WTC11 (cell line): ENCODE data around the gene APOBEC3H. TPM values are rescaled to one million over a fixed set of nuclear protein-coding genes. Genes with fewer than 3 reads are reported as not detected.

Source experiments
- CBFB ChIP-seq: sonication (generic); formaldehyde crosslinking; IDR thresholded peaks from 2 replicates; pipeline ENCODE4 v1.8.1; 2022; ENCODE audit warnings: mild to moderate bottlenecking, low read depth, missing genetic modification reagents
- CREM ChIP-seq: sonication (generic); formaldehyde crosslinking; IDR thresholded peaks from 2 replicates; pipeline ENCODE4 v1.8.1; 2022; ENCODE audit warnings: mild to moderate bottlenecking, missing genetic modification reagents, moderate library complexity
- FOXJ3 ChIP-seq: sonication (generic); formaldehyde crosslinking; IDR thresholded peaks from 2 replicates; pipeline ENCODE4 v1.9.0; 2021; ENCODE audit warnings: missing genetic modification reagents, mild to moderate bottlenecking, borderline replicate concordance
- GRHL2 ChIP-seq: fragments of 250-450 bp; sonication (Bioruptor Pico); IDR thresholded peaks from 2 replicates; pipeline ENCODE4 v1.8.0; 2022; ENCODE audit warnings: mild to moderate bottlenecking, moderate library complexity; ENCODE audit not compliant: insufficient replicate concordance, severe bottlenecking
- HMGA2 ChIP-seq: fragments of 250-450 bp; sonication (Bioruptor Pico); IDR thresholded peaks from 2 replicates; pipeline ENCODE4 v1.4.0; 2021; ENCODE audit warnings: mild to moderate bottlenecking, moderate library complexity
- IRF1 ChIP-seq: sonication (generic); formaldehyde crosslinking; IDR thresholded peaks from 2 replicates; pipeline ENCODE4 v1.8.0; 2023; ENCODE audit warnings: missing genetic modification reagents
- IRF2 ChIP-seq: sonication (generic); formaldehyde crosslinking; IDR thresholded peaks from 2 replicates; pipeline ENCODE4 v1.8.0; 2022; ENCODE audit warnings: low read depth, missing genetic modification reagents, borderline replicate concordance
- JAZF1 ChIP-seq: fragments of 250-450 bp; sonication (Bioruptor Pico); IDR thresholded peaks from 2 replicates; pipeline ENCODE4 v1.9.0; 2021; ENCODE audit warnings: moderate library complexity, mild to moderate bottlenecking, inconsistent platforms
- KAT7 ChIP-seq: sonication (generic); formaldehyde crosslinking; IDR thresholded peaks from 2 replicates; pipeline ENCODE4 v1.8.1; 2023; ENCODE audit warnings: missing genetic modification reagents, mild to moderate bottlenecking, borderline replicate concordance
- NFATC4 ChIP-seq: fragments of 250-450 bp; sonication (Bioruptor Pico); IDR thresholded peaks from 2 replicates; pipeline ENCODE4 v1.9.0; 2021; ENCODE audit warnings: mild to moderate bottlenecking
- NFYB ChIP-seq: sonication (generic); formaldehyde crosslinking; conservative IDR thresholded peaks from 2 replicates; pipeline ENCODE4 v1.8.0; 2022; ENCODE audit warnings: low read depth, missing genetic modification reagents
- NR2C2 ChIP-seq: sonication (generic); formaldehyde crosslinking; IDR thresholded peaks from 2 replicates; pipeline ENCODE4 v1.8.0; 2022; ENCODE audit warnings: mild to moderate bottlenecking, missing genetic modification reagents
- NR3C1 ChIP-seq: sonication (generic); formaldehyde crosslinking; conservative IDR thresholded peaks from 2 replicates; pipeline ENCODE4 v1.8.1; 2023; ENCODE audit warnings: low read depth, mild to moderate bottlenecking, missing genetic modification reagents
- OVOL2 ChIP-seq: fragments of 250-450 bp; sonication (Bioruptor Pico); IDR thresholded peaks from 2 replicates; pipeline ENCODE4 v1.9.0; 2021; ENCODE audit warnings: mild to moderate bottlenecking, borderline replicate concordance
- PRDM15 ChIP-seq: sonication (generic); formaldehyde crosslinking; IDR thresholded peaks from 2 replicates; pipeline ENCODE4 v1.8.0; 2022; ENCODE audit warnings: missing genetic modification reagents
- TCF7 ChIP-seq: sonication (generic); formaldehyde crosslinking; IDR thresholded peaks from 2 replicates; pipeline ENCODE4 v1.8.0; 2022; ENCODE audit warnings: mild to moderate bottlenecking, low read depth, missing genetic modification reagents, moderate library complexity
- TP53 ChIP-seq: sonication (generic); formaldehyde crosslinking; IDR thresholded peaks from 2 replicates; pipeline ENCODE4 v1.8.1; 2023; ENCODE audit warnings: mild to moderate bottlenecking, missing genetic modification reagents
- ZNF219 ChIP-seq: sonication (generic); formaldehyde crosslinking; IDR thresholded peaks from 2 replicates; pipeline ENCODE4 v1.8.0; 2023; ENCODE audit warnings: missing genetic modification reagents, mild to moderate bottlenecking, borderline replicate concordance
- ZNF232 ChIP-seq: sonication (generic); formaldehyde crosslinking; IDR thresholded peaks from 2 replicates; pipeline ENCODE4 v1.8.0; 2022; ENCODE audit warnings: mild to moderate bottlenecking, missing genetic modification reagents
- ZNF423 ChIP-seq: fragments of 250-450 bp; sonication (Bioruptor Pico); IDR thresholded peaks from 2 replicates; pipeline ENCODE4 v2.1.2; 2022; ENCODE audit warnings: mild to moderate bottlenecking, moderate library complexity
- ZNF671 ChIP-seq: fragments of 250-450 bp; sonication (Bioruptor Pico); IDR thresholded peaks from 2 replicates; pipeline ENCODE4 v1.8.0; 2021; ENCODE audit warnings: mild to moderate bottlenecking
- total RNA-seq: library from RNA; stranded (reverse); gene quantifications from 3 replicates; pipeline ENCODE4 v1.2.3, GENCODE V29; 2021
- TF ChIP-seq, protein P1 (sequence below): sonication (generic); formaldehyde crosslinking; IDR thresholded peaks from 2 replicates; pipeline ENCODE4 v1.8.1; 2023; ENCODE audit warnings: mild to moderate bottlenecking, missing genetic modification reagents
- TF ChIP-seq, protein P2 (sequence below): sonication (generic); formaldehyde crosslinking; IDR thresholded peaks from 2 replicates; pipeline ENCODE4 v1.8.1; 2022; ENCODE audit warnings: low read depth, missing genetic modification reagents, borderline replicate concordance
- TF ChIP-seq, protein P3 (sequence below): fragments of 200-600 bp; IDR thresholded peaks from 2 replicates; pipeline ENCODE4 v1.8.0; 2022; ENCODE audit warnings: antibody characterized with exemption
- TF ChIP-seq, protein P4 (sequence below): sonication (generic); formaldehyde crosslinking; IDR thresholded peaks from 2 replicates; pipeline ENCODE4 v1.8.0; 2022; ENCODE audit warnings: mild to moderate bottlenecking, missing genetic modification reagents
- TF ChIP-seq, protein P5 (sequence below): sonication (generic); formaldehyde crosslinking; IDR thresholded peaks from 2 replicates; pipeline ENCODE4 v1.8.1; 2022; ENCODE audit warnings: low read depth, mild to moderate bottlenecking, moderate library complexity, missing genetic modification reagents, borderline replicate concordance
- TF ChIP-seq, protein P6 (sequence below): sonication (generic); formaldehyde crosslinking; IDR thresholded peaks from 2 replicates; pipeline ENCODE4 v1.8.0; 2022; ENCODE audit warnings: mild to moderate bottlenecking, missing genetic modification reagents
- TF ChIP-seq, protein P7 (sequence below): fragments of 250-450 bp; sonication (Bioruptor Pico); IDR thresholded peaks from 2 replicates; pipeline ENCODE4 v1.8.0; 2021; ENCODE audit warnings: mild to moderate bottlenecking

The APOBEC3H gene
- total RNA-seq, 1 experiment from 2014 or later = 0.42 TPM

- TF ChIP-seq, protein P1, sequence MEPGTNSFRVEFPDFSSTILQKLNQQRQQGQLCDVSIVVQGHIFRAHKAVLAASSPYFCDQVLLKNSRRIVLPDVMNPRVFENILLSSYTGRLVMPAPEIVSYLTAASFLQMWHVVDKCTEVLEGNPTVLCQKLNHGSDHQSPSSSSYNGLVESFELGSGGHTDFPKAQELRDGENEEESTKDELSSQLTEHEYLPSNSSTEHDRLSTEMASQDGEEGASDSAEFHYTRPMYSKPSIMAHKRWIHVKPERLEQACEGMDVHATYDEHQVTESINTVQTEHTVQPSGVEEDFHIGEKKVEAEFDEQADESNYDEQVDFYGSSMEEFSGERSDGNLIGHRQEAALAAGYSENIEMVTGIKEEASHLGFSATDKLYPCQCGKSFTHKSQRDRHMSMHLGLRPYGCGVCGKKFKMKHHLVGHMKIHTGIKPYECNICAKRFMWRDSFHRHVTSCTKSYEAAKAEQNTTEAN = no peak
- TF ChIP-seq KAT7 (CRISPR knock-in tag) (no peak), NR3C1 (CRISPR knock-in tag) (no peak), NFYB (CRISPR knock-in tag) (no peak), NFATC4 (CRISPR knock-in tag) (no peak), TCF7 (CRISPR knock-in tag) (no peak), NR2C2 (no peak), IRF1 (CRISPR knock-in tag) (0 out of 2 replicates have a peak, but pooled peaks have one; percentile 37), CBFB (CRISPR knock-in tag) (no peak), ZNF219 (CRISPR knock-in tag) (no peak), TP53 (CRISPR knock-in tag) (no peak), ZNF423 (CRISPR knock-in tag) (no peak), OVOL2 (CRISPR knock-in tag) (no peak), CREM (CRISPR knock-in tag) (no peak), GRHL2 (CRISPR knock-in tag) (no peak), FOXJ3 (CRISPR knock-in tag) (no peak), JAZF1 (CRISPR knock-in tag) (no peak), HMGA2 (CRISPR knock-in tag) (no peak), ZNF232 (CRISPR knock-in tag) (0 out of 2 replicates have a peak, but pooled peaks have one; percentile 22), PRDM15 (CRISPR knock-in tag) (no peak), IRF2 (CRISPR knock-in tag) (no peak), ZNF671 (no peak)
- TF ChIP-seq, protein P2, sequence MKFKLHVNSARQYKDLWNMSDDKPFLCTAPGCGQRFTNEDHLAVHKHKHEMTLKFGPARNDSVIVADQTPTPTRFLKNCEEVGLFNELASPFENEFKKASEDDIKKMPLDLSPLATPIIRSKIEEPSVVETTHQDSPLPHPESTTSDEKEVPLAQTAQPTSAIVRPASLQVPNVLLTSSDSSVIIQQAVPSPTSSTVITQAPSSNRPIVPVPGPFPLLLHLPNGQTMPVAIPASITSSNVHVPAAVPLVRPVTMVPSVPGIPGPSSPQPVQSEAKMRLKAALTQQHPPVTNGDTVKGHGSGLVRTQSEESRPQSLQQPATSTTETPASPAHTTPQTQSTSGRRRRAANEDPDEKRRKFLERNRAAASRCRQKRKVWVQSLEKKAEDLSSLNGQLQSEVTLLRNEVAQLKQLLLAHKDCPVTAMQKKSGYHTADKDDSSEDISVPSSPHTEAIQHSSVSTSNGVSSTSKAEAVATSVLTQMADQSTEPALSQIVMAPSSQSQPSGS (CRISPR knock-in tag) = no peak
- TF ChIP-seq, protein P3, sequence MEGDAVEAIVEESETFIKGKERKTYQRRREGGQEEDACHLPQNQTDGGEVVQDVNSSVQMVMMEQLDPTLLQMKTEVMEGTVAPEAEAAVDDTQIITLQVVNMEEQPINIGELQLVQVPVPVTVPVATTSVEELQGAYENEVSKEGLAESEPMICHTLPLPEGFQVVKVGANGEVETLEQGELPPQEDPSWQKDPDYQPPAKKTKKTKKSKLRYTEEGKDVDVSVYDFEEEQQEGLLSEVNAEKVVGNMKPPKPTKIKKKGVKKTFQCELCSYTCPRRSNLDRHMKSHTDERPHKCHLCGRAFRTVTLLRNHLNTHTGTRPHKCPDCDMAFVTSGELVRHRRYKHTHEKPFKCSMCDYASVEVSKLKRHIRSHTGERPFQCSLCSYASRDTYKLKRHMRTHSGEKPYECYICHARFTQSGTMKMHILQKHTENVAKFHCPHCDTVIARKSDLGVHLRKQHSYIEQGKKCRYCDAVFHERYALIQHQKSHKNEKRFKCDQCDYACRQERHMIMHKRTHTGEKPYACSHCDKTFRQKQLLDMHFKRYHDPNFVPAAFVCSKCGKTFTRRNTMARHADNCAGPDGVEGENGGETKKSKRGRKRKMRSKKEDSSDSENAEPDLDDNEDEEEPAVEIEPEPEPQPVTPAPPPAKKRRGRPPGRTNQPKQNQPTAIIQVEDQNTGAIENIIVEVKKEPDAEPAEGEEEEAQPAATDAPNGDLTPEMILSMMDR = no peak
- TF ChIP-seq, protein P4, sequence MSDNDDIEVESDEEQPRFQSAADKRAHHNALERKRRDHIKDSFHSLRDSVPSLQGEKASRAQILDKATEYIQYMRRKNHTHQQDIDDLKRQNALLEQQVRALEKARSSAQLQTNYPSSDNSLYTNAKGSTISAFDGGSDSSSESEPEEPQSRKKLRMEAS (CRISPR knock-in tag) = 0 out of 2 replicates have a peak, but pooled peaks have one; percentile 47
- TF ChIP-seq, protein P5, sequence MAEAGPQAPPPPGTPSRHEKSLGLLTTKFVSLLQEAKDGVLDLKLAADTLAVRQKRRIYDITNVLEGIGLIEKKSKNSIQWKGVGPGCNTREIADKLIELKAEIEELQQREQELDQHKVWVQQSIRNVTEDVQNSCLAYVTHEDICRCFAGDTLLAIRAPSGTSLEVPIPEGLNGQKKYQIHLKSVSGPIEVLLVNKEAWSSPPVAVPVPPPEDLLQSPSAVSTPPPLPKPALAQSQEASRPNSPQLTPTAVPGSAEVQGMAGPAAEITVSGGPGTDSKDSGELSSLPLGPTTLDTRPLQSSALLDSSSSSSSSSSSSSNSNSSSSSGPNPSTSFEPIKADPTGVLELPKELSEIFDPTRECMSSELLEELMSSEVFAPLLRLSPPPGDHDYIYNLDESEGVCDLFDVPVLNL (CRISPR knock-in tag) = no peak
- TF ChIP-seq, protein P6, sequence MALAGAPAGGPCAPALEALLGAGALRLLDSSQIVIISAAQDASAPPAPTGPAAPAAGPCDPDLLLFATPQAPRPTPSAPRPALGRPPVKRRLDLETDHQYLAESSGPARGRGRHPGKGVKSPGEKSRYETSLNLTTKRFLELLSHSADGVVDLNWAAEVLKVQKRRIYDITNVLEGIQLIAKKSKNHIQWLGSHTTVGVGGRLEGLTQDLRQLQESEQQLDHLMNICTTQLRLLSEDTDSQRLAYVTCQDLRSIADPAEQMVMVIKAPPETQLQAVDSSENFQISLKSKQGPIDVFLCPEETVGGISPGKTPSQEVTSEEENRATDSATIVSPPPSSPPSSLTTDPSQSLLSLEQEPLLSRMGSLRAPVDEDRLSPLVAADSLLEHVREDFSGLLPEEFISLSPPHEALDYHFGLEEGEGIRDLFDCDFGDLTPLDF (CRISPR knock-in tag) = no peak
- TF ChIP-seq, protein P7, sequence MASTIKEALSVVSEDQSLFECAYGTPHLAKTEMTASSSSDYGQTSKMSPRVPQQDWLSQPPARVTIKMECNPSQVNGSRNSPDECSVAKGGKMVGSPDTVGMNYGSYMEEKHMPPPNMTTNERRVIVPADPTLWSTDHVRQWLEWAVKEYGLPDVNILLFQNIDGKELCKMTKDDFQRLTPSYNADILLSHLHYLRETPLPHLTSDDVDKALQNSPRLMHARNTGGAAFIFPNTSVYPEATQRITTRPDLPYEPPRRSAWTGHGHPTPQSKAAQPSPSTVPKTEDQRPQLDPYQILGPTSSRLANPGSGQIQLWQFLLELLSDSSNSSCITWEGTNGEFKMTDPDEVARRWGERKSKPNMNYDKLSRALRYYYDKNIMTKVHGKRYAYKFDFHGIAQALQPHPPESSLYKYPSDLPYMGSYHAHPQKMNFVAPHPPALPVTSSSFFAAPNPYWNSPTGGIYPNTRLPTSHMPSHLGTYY (CRISPR knock-in tag) = no peak
Observed at GRCh38 chr22:39153220-39153717, 56.2 kb downstream of the APOBEC3H start (continued).
